ENCODE results near the gene SLC5A12. TPM values are rescaled to one million over a fixed set of nuclear protein-coding genes. Genes with fewer than 3 reads are reported as not detected.
A peak's percentile ranks its signal among the peaks of the same experiment; 100 is the strongest.

SLC5A12 gene
- total RNA-seq, 1 donor, result 0.36 TPM

- TF ChIP-seq, protein P1, sequence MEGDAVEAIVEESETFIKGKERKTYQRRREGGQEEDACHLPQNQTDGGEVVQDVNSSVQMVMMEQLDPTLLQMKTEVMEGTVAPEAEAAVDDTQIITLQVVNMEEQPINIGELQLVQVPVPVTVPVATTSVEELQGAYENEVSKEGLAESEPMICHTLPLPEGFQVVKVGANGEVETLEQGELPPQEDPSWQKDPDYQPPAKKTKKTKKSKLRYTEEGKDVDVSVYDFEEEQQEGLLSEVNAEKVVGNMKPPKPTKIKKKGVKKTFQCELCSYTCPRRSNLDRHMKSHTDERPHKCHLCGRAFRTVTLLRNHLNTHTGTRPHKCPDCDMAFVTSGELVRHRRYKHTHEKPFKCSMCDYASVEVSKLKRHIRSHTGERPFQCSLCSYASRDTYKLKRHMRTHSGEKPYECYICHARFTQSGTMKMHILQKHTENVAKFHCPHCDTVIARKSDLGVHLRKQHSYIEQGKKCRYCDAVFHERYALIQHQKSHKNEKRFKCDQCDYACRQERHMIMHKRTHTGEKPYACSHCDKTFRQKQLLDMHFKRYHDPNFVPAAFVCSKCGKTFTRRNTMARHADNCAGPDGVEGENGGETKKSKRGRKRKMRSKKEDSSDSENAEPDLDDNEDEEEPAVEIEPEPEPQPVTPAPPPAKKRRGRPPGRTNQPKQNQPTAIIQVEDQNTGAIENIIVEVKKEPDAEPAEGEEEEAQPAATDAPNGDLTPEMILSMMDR (IDR thresholded peaks at IDR 0.05; ENCODE audit: extremely low read depth, low read depth, low read length), result no peak
- no peaks in the 10 kb centered on the region for H3K36me3 ChIP-seq (ENCODE audit: insufficient read depth, low read length)
- no peaks in the 10 kb centered on the region for H4K20me1 ChIP-seq (ENCODE audit: insufficient read depth, low read length)
- no peaks in the 10 kb centered on the region for H3K9me3 ChIP-seq (ENCODE audit: low read depth, low read length)
- H3K79me2 ChIP-seq (ENCODE audit: insufficient read depth, low read length), result no peaks in the 10 kb centered on the region
- no peak overlapping the region for H3K4me3 ChIP-seq (ENCODE audit: insufficient read depth, low read length)
- H3K4me2 ChIP-seq (ENCODE audit: insufficient read depth, low read length), result no peak overlapping the region
- H3K27ac ChIP-seq (ENCODE audit: low read depth, low read length), result no peak overlapping the region
- H3K4me1 ChIP-seq (ENCODE audit: insufficient read depth, low read length), result peaks cover 7% of the 10 kb centered on the region
- no peak overlapping the region for H2AFZ ChIP-seq (ENCODE audit: low read length)
- no peak for DNase-seq (ENCODE audit: insufficient read length, low spot score, missing footprints)
- no peaks in the 10 kb centered on the region for H3K27me3 ChIP-seq (ENCODE audit: insufficient read depth, low read length)
These were observed 21.8 kb upstream of the SLC5A12 start for GRCh38 chr11:26743622-26744021.

GRCh38 chr11:26742966-26743365 lies 21.1 kb upstream of the SLC5A12 start:
- H2AFZ ChIP-seq (ENCODE audit: low read length), result no peak overlapping the region
- no peaks in the 10 kb centered on the region for H3K36me3 ChIP-seq (ENCODE audit: insufficient read depth, low read length)
- peaks cover 7% of the 10 kb centered on the region for H3K4me1 ChIP-seq (ENCODE audit: insufficient read depth, low read length)
- no peak overlapping the region for H3K27ac ChIP-seq (ENCODE audit: low read depth, low read length)
- no peaks in the 10 kb centered on the region for H3K9me3 ChIP-seq (ENCODE audit: low read depth, low read length)
- no peaks in the 10 kb centered on the region for H4K20me1 ChIP-seq (ENCODE audit: insufficient read depth, low read length)
- H3K27me3 ChIP-seq (ENCODE audit: insufficient read depth, low read length), result no peaks in the 10 kb centered on the region
- H3K79me2 ChIP-seq (ENCODE audit: insufficient read depth, low read length), result no peaks in the 10 kb centered on the region
- no peak overlapping the region for H3K4me3 ChIP-seq (ENCODE audit: insufficient read depth, low read length)
- TF ChIP-seq, protein P1 (IDR thresholded peaks at IDR 0.05; ENCODE audit: extremely low read depth, low read depth, low read length), result no peak
- no peak for DNase-seq (ENCODE audit: insufficient read length, low spot score, missing footprints)
- H3K4me2 ChIP-seq (ENCODE audit: insufficient read depth, low read length), result no peak overlapping the region

DNA sequence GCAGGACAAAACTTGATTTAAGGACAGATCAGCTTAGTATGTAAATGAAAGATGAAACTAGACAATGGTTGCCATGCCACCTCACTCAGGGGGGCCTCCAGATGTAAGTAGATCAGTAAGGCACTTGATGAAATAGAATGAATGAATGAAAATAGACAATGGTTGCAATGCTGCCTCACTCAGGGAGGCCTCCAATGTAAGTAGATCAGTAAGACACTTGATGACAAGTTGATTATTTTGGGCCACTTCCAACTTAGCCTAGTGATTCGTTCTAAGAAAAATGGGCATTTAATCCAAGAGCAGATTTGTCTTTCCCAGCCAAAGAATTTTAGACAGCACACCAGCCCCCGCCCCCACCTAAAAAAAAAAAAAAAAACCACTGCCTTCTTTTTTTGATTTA lies 19.2 kb upstream of the SLC5A12 start:
- no peaks in the 10 kb centered on the region for H3K36me3 ChIP-seq (ENCODE audit: insufficient read depth, low read length)
- no peaks in the 10 kb centered on the region for H3K9me3 ChIP-seq (ENCODE audit: low read depth, low read length)
- no peak overlapping the region for H2AFZ ChIP-seq (ENCODE audit: low read length)
- H3K27ac ChIP-seq (ENCODE audit: low read depth, low read length), result no peak overlapping the region
- TF ChIP-seq, protein P1 (IDR thresholded peaks at IDR 0.05; ENCODE audit: extremely low read depth, low read depth, low read length), result no peak
- peaks cover 7% of the 10 kb centered on the region for H3K4me1 ChIP-seq (ENCODE audit: insufficient read depth, low read length)
- no peaks in the 10 kb centered on the region for H3K27me3 ChIP-seq (ENCODE audit: insufficient read depth, low read length)
- H3K4me2 ChIP-seq (ENCODE audit: insufficient read depth, low read length), result no peak overlapping the region
- DNase-seq (ENCODE audit: insufficient read length, low spot score, missing footprints), result peak; percentile 27
- H4K20me1 ChIP-seq (ENCODE audit: insufficient read depth, low read length), result no peaks in the 10 kb centered on the region
- no peak overlapping the region for H3K4me3 ChIP-seq (ENCODE audit: insufficient read depth, low read length)
- H3K79me2 ChIP-seq (ENCODE audit: insufficient read depth, low read length), result no peaks in the 10 kb centered on the region

GRCh38 chr11:26739366-26740073 lies 17.7 kb upstream of the SLC5A12 start:
- Histone ChIP-seq H4K20me1 (ENCODE audit: insufficient read depth, low read length) (no peaks in the 10 kb centered on the region), H3K36me3 (ENCODE audit: insufficient read depth, low read length) (no peaks in the 10 kb centered on the region), H2AFZ (ENCODE audit: low read length) (no peak overlapping the region), H3K79me2 (ENCODE audit: insufficient read depth, low read length) (no peaks in the 10 kb centered on the region), H3K27me3 (ENCODE audit: insufficient read depth, low read length) (no peaks in the 10 kb centered on the region), H3K4me3 (ENCODE audit: insufficient read depth, low read length) (no peak overlapping the region), H3K4me1 (ENCODE audit: insufficient read depth, low read length) (peaks cover 7% of the 10 kb centered on the region), H3K4me2 (ENCODE audit: insufficient read depth, low read length) (no peak overlapping the region), H3K27ac (ENCODE audit: low read depth, low read length) (no peak overlapping the region), H3K9me3 (ENCODE audit: low read depth, low read length) (no peaks in the 10 kb centered on the region)
- DNase-seq (ENCODE audit: insufficient read length, low spot score, missing footprints), result no peak
- TF ChIP-seq, protein P1 (IDR thresholded peaks at IDR 0.05; ENCODE audit: extremely low read depth, low read depth, low read length), result no peak
